ENCODE measurements around the gene FAM25G. TPM values are rescaled to one million over a fixed set of nuclear protein-coding genes. Genes with fewer than 3 reads are reported as not detected.
"Not testable (repeated sequence)": the region's sequence is repeated elsewhere in the genome, so short reads cannot be mapped to it uniquely, and the experiment has no call there.

The FAM25G gene
- polyA plus RNA-seq, 1 experiment = not detected

- H3K36me3 ChIP-seq (ENCODE audit: control insufficient read depth, insufficient read depth, low read length); POLR2A ChIA-PET; DNase-seq (ENCODE audit: low read depth); H3K4me3 ChIP-seq (ENCODE audit: low read depth, low read length); CTCF ChIA-PET; H3K27me3 ChIP-seq (ENCODE audit: control insufficient read depth, insufficient read depth, low read length): not testable (repeated sequence)
Observed at GRCh38 chr10:47477078-47477477, 14.4 kb downstream of the FAM25G start.

DNA sequence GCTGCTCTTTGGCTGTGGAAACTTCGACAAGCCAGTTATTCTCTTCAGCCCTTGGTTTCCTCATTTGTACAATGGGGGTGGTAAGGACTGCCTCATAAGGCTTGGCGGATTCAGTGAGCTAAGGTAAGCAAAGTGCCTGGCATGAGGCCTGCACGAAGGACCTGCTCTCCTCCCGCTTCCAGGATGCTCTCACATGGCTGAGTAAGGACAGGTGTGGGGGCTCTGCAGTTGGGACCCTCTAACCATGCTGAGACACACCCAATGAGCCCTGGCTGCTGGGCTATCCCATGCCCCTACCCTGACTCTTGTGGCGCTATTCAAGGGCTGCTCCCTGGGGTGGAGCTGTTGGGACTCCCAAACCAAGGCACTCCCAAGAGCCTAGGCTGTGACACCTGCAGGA lies 16.4 kb downstream of the FAM25G start:
- H3K4me3 ChIP-seq (ENCODE audit: low read depth, low read length); H3K27me3 ChIP-seq (ENCODE audit: control insufficient read depth, insufficient read depth, low read length); POLR2A ChIA-PET; DNase-seq (ENCODE audit: low read depth); H3K36me3 ChIP-seq (ENCODE audit: control insufficient read depth, insufficient read depth, low read length); CTCF ChIA-PET: not testable (repeated sequence)

DNA sequence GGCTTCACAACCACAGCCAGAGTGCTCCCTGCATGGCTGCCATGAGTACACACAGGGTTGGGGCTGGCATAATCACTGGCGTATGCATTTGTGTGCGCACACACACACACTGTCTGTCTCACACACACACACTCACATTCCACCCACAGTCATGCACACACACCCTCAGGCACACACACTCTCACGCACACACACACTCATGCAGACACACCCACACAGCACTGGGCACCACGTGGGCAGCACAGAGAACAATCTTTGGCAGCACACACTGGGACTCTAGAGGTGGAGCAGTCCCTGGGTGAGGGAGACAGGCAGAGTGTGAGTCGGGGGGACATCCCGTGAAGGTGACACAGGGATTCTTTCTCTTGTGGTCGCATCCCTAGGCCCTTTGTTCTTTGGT lies 18.0 kb downstream of the FAM25G start:
- POLR2A ChIA-PET; CTCF ChIA-PET; H3K27me3 ChIP-seq (ENCODE audit: control insufficient read depth, insufficient read depth, low read length); DNase-seq (ENCODE audit: low read depth); H3K4me3 ChIP-seq (ENCODE audit: low read depth, low read length); H3K36me3 ChIP-seq (ENCODE audit: control insufficient read depth, insufficient read depth, low read length): not testable (repeated sequence)

GRCh38 chr10:47472647-47473046 lies 18.9 kb downstream of the FAM25G start:
- H3K27me3 ChIP-seq (ENCODE audit: control insufficient read depth, insufficient read depth, low read length); CTCF ChIA-PET; DNase-seq (ENCODE audit: low read depth); POLR2A ChIA-PET; H3K36me3 ChIP-seq (ENCODE audit: control insufficient read depth, insufficient read depth, low read length); H3K4me3 ChIP-seq (ENCODE audit: low read depth, low read length): not testable (repeated sequence)

DNA sequence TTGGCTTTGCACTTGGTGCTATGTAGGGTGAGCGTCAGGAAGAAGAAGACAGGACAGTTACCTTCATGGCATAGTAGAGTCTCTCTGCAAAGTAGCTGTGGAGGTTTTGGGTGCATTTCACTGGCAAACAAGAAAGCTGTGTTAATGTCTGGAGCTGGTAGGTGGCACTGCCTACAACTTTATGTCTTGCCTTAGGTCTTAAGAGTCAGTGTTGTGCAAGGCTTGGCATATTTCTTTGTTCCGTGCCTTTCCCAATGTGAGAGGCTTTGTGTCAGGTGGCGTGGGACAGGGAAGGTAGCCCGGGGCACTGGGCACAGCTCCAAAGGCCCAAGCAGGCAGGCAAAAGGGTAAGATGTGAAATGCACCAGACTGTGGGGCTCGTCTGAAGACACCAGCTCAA lies 19.4 kb downstream of the FAM25G start:
- H3K27me3 ChIP-seq (ENCODE audit: control insufficient read depth, insufficient read depth, low read length); H3K36me3 ChIP-seq (ENCODE audit: control insufficient read depth, insufficient read depth, low read length); CTCF ChIA-PET; POLR2A ChIA-PET; H3K4me3 ChIP-seq (ENCODE audit: low read depth, low read length); DNase-seq (ENCODE audit: low read depth): not testable (repeated sequence)

- H3K36me3 ChIP-seq (ENCODE audit: control insufficient read depth, insufficient read depth, low read length); POLR2A ChIA-PET; CTCF ChIA-PET; H3K27me3 ChIP-seq (ENCODE audit: control insufficient read depth, insufficient read depth, low read length); DNase-seq (ENCODE audit: low read depth); H3K4me3 ChIP-seq (ENCODE audit: low read depth, low read length): not testable (repeated sequence)
Observed at GRCh38 chr10:47468731-47469528, 22.6 kb downstream of the FAM25G start.

DNA sequence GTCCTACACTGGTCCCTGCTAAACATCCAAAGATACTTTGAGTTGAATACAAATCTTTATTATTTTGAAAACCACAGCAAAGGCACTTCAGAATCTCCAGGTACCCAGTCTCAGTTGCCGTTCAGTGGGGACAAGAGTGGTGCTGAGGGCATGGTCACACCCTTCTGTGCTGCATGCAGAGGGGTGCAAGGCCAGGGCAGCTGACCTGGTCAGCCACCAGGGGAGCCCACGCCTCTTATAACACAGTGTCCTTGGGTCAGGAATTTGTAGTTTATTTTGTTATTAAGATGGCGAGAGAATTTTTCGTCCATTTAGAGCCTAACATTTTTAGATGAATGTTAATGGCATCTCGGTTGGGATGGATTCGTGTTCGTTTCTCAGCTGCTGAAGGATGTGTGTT lies 23.5 kb downstream of the FAM25G start:
- DNase-seq (ENCODE audit: low read depth); CTCF ChIA-PET: not testable (repeated sequence)

DNA sequence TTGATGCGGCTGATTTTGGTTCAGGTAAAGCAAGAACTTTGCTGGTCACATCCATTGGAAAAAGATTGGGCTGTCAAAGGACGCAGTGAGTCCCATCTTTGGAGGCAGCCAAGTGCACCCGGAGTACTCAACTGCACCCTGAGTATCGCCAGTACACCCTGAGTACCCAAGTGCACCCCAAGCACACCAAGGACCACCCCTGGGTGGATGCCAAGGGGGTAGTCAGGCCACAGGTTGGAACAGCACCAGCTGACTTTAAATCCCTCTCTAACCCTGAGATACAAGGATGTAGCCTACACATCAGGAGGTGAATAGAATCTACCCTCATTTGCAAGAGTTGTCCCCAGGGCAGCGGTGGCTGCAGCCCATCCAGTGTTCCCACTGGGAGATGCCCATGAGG lies 24.0 kb downstream of the FAM25G start:
- CTCF ChIA-PET; H3K27me3 ChIP-seq (ENCODE audit: control insufficient read depth, insufficient read depth, low read length); POLR2A ChIA-PET; H3K36me3 ChIP-seq (ENCODE audit: control insufficient read depth, insufficient read depth, low read length); H3K4me3 ChIP-seq (ENCODE audit: low read depth, low read length); DNase-seq (ENCODE audit: low read depth): not testable (repeated sequence)

More for the DNA sequence above, 23.5 kb downstream of the FAM25G start:
- H3K27me3 ChIP-seq (ENCODE audit: control insufficient read depth, insufficient read depth, low read length); H3K36me3 ChIP-seq (ENCODE audit: control insufficient read depth, insufficient read depth, low read length); POLR2A ChIA-PET; H3K4me3 ChIP-seq (ENCODE audit: low read depth, low read length): not testable (repeated sequence)

DNA sequence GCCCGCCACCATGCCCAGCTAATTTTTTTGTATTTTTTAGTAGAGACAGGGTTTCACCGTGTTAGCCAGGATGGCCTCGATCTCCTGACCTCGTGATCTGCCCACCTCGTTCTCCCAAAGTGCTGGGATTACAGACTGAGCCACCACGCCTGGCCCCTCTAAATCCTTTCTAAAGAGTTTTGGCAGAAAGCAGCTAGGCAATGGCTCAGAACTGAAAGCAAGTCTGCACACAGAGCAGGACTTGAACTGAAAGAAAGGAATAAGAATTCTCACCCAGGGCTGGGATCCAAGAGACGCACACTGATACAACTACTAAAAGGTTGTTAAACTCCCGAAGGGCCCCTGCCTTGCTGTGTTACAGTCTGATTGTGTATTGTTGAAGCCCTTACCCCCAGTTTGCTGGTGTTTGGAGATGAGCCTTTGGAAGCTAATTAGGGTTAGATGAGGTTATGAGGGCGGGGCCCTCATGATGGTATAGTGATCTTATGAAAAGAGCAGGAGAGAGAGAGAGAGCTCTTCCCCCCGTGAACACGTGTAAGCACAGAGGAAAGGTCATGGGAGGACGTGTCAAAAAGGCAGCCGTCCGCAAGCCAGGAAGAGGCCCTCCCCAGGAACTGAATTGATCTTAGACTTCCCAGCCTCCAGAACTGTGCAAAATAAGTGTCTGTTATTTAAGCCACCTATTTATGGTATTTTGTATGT lies 26.1 kb downstream of the FAM25G start:
- POLR2A ChIA-PET; CTCF ChIA-PET; H3K27me3 ChIP-seq (ENCODE audit: control insufficient read depth, insufficient read depth, low read length); H3K4me3 ChIP-seq (ENCODE audit: low read depth, low read length); DNase-seq (ENCODE audit: low read depth); H3K36me3 ChIP-seq (ENCODE audit: control insufficient read depth, insufficient read depth, low read length): not testable (repeated sequence)

DNA sequence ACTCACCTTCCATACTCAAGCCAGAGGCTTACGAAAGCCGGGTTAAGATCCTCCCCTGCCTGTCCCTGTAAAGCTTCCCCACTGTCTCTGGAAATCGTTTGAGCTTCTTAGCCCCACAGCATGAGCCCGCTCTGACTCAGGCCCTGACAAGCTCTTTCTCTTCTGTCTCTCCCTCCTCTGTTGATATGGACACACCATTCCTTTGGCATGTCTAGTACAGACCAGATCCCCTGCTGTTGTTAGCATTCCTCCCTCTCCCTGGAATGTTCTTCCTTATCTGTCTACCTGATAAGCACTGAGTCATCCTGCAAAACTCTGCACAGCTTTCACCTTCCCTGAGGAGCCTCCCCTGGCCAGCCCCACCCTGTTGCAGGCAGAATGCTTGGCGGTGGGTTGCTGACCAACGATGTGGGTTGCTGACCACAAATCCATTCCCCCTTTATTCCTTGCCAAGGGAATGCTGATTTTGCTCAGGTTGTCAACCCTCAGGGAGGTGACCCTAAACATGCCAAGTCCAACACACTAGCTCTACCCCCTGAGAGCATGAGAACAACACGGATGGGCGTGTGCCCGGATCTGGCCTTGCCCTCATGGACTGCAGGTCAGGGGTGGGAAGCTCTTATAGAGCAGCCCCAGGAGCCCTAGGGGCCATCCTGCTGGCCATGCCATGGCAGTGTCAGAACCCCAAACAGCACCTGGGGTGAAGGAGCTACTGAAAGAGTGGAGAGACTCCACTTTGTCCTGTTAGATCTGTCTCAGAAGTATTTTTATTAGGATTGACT lies 28.7 kb downstream of the FAM25G start:
- CTCF ChIA-PET; DNase-seq (ENCODE audit: low read depth); H3K27me3 ChIP-seq (ENCODE audit: control insufficient read depth, insufficient read depth, low read length); POLR2A ChIA-PET; H3K36me3 ChIP-seq (ENCODE audit: control insufficient read depth, insufficient read depth, low read length); H3K4me3 ChIP-seq (ENCODE audit: low read depth, low read length): not testable (repeated sequence)
